GM19324 (cell line): ENCODE results near the gene HAUS3.
"Not testable (repeated sequence)": the region's sequence is repeated elsewhere in the genome, so short reads cannot be mapped to it uniquely, and the experiment has no call there.

Experiments
- ATAC-seq: cut with Tn5 transposase; IDR thresholded peaks from one replicate; pipeline ENCODE4 v1.9.1; 2021; ENCODE audit warnings: mild to moderate bottlenecking, moderate library complexity; ENCODE audit not compliant: unreplicated experiment, low FRiP score

The HAUS3 gene

DNA sequence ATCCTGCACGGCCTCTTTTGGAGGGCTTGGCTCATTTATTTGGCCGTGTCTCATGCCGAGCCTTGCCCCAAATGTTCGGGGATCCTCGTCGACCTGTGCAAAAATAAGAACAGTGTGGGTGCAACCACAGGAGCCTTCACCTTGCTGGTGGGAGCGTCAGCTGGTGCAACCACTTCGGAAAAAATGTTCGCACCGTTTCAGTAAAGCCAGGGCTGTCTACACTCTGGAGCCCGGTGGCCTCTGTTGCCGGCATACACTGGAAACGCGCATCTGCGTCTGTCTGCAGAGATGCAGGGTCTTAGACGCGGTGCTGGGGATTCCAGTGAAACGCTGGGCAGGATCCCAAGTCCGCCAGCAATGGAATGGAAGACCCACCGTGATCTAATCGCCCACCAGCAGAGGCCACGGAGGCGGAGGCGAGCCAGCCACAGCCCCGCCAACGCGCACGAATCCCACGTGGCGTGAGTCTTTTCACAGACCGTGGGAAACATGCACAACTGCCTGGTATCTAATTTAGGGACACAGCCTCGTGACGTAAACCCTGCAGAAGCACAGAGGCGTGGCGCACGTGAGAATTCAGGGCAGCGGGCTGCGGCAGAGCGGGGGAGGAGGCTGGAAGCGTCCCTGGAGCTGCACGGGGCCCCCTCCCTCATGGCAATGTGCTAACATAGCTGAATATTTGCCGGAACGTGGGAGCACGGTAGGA is 33.8 kb upstream of the HAUS3 start:
- no peak for ATAC-seq

- not testable (repeated sequence) for ATAC-seq
These were observed 33.1 kb upstream of the HAUS3 start for GRCh38 chr4:2275044-2275397.

GRCh38 chr4:2274320-2275043 is 32.6 kb upstream of the HAUS3 start:
- no peak for ATAC-seq

DNA sequence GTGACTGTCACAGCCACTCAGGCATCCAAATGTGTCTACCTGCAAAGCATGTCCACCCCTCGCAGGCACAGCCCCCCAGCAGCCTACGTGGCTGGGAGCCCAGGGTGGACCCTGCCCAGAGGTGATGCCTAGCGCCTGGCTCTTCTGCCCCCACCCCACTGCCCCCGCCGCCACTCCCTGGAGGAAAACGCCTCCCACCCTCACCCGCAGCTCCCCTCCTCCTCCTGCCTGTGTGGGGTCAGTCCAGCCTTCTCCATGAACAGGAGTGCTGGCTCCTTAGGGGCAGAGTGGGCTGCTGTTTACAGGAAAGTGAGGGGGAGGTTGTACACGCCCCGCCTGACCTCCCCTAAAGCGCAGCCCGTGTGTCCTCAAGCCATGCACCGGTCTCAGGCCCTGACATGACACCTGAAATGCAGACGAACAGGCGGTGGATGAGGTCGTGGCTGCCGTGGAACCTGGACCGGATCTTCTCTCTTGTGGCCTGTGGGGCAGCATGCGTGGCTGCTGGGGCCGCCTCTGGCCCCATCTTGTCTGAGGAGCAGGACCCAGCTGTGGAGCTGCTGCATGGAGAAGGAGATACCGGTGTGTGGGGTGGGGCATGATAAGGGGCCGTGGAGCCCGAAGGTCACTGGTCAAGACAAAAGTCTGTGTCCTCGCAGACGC is 31.9 kb upstream of the HAUS3 start:
- no peak for ATAC-seq

- ATAC-seq: no peak
These were observed 31.3 kb upstream of the HAUS3 start for GRCh38 chr4:2273221-2273620.

DNA sequence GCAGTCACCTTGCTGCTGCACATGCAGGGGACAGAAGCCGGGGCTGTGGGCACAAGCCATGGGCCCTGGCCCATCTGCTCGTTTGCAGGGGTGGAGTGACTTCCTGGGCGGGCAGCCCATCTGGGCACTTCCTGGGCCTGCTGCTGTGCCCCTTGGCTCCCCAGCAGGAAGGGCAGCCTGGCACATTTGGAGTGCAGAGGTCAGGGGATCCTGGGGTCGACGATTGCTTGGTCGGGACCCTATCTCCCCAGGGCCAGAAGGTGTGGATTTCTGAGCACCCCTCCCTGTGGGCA is 30.9 kb upstream of the HAUS3 start:
- no peak for ATAC-seq

DNA sequence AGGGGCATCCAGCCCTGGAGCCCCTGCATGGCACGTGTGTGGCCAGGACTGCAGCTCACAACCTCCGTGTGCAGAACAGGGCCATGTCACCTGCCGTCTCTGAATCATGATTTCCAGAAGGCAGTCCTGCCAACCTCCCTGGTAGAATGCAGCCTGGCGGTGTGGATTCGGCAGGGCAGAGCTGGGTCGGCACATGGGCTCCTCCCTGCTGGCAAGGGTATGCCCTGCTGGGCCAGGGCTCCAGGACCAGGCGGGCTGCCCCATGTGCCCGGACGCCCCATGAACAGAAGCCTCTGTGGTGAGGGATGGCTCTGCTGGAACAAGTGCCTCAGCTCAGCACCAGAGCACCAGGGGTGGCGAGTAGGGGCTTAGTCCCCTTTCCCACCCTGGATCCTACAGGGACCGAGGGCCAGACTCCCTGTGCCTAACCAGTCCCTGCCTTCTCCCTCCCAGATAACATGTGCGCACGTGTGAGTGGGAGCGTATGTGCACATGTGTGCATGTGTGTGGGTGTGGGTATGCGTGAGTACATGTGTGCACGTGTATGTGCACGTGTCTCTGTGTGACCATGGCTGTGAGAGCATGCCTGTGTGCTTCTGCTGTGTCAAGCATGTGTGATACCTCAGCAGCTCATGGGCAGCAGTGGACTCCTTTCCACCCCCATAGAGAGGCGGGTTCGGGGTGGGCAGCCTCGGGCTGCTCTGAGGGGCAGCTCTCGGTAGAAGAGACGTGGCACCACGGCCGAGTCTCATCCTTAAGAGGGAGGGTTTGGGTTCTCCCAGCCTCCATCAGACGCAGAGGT is 30.3 kb upstream of the HAUS3 start:
- ATAC-seq: no peak

- ATAC-seq: no peak
These were observed 29.5 kb upstream of the HAUS3 start for GRCh38 chr4:2271279-2272025.

DNA sequence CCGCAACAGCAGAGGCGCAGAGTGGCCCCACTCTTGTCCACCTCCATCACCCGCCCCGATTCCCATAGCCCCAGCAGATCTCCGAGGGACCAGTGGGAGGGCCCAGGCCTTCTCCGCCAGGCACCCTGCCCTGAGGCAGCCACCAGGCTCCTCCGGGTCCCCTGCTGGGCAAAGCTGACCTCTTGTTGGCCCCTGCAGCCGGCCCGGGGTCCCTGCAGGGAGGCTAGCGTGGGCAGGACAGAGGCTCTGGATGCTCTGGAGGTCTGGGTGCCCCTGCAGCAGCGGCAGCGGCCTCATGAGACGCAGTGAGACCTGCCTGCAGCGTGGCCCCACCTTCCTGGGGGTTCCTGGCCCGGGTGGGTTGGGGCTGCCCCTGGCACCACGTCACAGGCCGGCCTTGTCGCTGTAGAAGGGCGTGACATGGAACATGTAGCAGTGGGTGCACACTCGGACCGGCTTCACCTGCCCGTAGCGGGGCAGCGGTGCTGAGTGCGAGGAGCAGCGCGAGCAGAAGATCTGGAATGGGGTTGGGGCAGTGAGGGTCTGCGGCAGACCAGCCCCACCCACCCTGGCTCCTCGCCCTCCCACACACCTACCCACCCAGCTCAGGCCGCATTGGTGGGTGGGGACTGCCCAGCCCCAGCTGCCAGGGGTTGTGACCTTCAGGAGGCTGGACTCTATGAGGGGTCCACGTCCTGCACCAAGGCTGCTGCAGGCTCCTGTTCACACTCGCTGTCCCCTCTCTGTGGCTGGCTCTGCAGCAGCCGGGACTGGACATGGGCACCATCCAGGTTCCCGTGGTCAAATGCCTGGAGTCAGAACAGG is 28.6 kb upstream of the HAUS3 start:
- ATAC-seq: no peak

GRCh38 chr4:2269618-2270163 is 27.8 kb upstream of the HAUS3 start:
- ATAC-seq: no peak

DNA sequence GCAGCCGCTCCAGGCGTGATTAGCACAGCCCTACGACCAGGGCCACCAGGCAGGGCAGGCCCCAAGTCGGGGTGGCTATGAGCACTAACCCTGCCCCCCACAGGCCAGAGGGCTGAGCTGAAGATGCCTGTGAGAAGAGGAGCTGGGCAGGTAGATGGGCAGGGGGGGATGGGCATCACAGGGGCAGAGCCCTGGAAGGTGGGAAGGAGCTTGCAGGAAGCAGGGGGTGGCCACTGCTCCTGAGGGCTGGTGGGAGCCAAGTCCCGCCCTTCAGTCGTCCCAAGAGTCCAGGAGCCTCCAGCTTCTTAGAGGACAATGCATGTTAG is 27.2 kb upstream of the HAUS3 start:
- ATAC-seq: no peak

GRCh38 chr4:2268357-2269205 is 26.7 kb upstream of the HAUS3 start:
- ATAC-seq: no peak

GRCh38 chr4:2267841-2268240 is 25.9 kb upstream of the HAUS3 start:
- no peak for ATAC-seq

DNA sequence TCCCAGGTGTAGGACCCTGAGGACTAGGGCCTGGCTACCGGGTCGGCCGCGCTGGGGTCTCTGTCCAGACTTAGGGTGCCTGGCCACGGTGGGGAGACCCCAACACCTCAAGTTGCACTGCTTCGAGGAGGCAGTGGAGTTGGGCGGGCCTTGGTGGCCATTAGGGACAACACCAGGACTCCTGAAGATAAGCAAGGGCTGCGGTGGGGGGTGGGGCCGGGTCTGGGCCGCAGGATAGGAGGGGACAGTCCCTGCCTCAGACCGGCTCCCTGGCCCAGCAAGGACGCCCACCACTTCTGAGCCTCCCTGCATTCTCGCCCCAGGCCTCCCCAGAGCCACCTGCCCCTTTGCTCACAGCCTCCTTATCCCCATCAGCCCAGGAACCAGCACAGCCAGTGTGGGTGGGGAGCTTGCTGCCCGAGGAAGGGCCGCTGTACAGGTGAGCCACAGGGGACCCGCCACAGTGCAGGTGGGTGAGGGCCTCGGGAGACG is 25.4 kb upstream of the HAUS3 start:
- no peak for ATAC-seq

GRCh38 chr4:2266821-2267220 is 24.9 kb upstream of the HAUS3 start:
- no peak for ATAC-seq

- no peak for ATAC-seq
These were observed 24.3 kb upstream of the HAUS3 start for GRCh38 chr4:2266181-2266580.

- ATAC-seq: no peak
These were observed 23.5 kb upstream of the HAUS3 start for GRCh38 chr4:2265113-2266110.
